ENCODE data around the gene DFFB. TPM values are rescaled to one million over a fixed set of nuclear protein-coding genes. Genes with fewer than 3 reads are reported as not detected.

The DFFB gene
- total RNA-seq, 1 donor from 2014 or later, result 6.0 TPM

- no peak for DNase-seq (ENCODE audit: low read depth)
- peaks cover 22% of the 10 kb centered on the region for H3K27me3 ChIP-seq (ENCODE audit: control insufficient read depth, insufficient read depth, low read length)
- no peak overlapping the region for H3K4me3 ChIP-seq (ENCODE audit: low read depth, low read length)
- H3K36me3 ChIP-seq (ENCODE audit: control insufficient read depth, insufficient read depth, low read length), result no peaks in the 10 kb centered on the region
- no peak for TF ChIP-seq CTCF (IDR thresholded peaks at IDR 0.05; ENCODE audit: insufficient read depth, low read length, poor library complexity, severe bottlenecking)
These were observed 49.4 kb downstream of the DFFB start for GRCh38 chr1:3906672-3907020.

GRCh38 chr1:3907031-3907534 lies 49.8 kb downstream of the DFFB start:
- Histone ChIP-seq H3K36me3 (ENCODE audit: control insufficient read depth, insufficient read depth, low read length) (no peaks in the 10 kb centered on the region), H3K4me3 (ENCODE audit: low read depth, low read length) (no peak overlapping the region), H3K27me3 (ENCODE audit: control insufficient read depth, insufficient read depth, low read length) (peaks cover 24% of the 10 kb centered on the region)
- DNase-seq (ENCODE audit: low read depth), result no peak
- no peak for TF ChIP-seq CTCF (IDR thresholded peaks at IDR 0.05; ENCODE audit: insufficient read depth, low read length, poor library complexity, severe bottlenecking)

- no peak for TF ChIP-seq CTCF (IDR thresholded peaks at IDR 0.05; ENCODE audit: insufficient read depth, low read length, poor library complexity, severe bottlenecking)
- Histone ChIP-seq H3K36me3 (ENCODE audit: control insufficient read depth, insufficient read depth, low read length) (no peaks in the 10 kb centered on the region), H3K4me3 (ENCODE audit: low read depth, low read length) (no peak overlapping the region), H3K27me3 (ENCODE audit: control insufficient read depth, insufficient read depth, low read length) (peaks cover 24% of the 10 kb centered on the region)
- no peak for DNase-seq (ENCODE audit: low read depth)
These were observed 50.4 kb downstream of the DFFB start for GRCh38 chr1:3907621-3908165.

GRCh38 chr1:3908886-3909517 lies 51.7 kb downstream of the DFFB start:
- no peak for TF ChIP-seq CTCF (IDR thresholded peaks at IDR 0.05; ENCODE audit: insufficient read depth, low read length, poor library complexity, severe bottlenecking)
- Histone ChIP-seq H3K4me3 (ENCODE audit: low read depth, low read length) (no peak overlapping the region), H3K36me3 (ENCODE audit: control insufficient read depth, insufficient read depth, low read length) (no peaks in the 10 kb centered on the region), H3K27me3 (ENCODE audit: control insufficient read depth, insufficient read depth, low read length) (peaks cover 24% of the 10 kb centered on the region)
- no peak for DNase-seq (ENCODE audit: low read depth)

- Histone ChIP-seq H3K36me3 (ENCODE audit: control insufficient read depth, insufficient read depth, low read length) (no peaks in the 10 kb centered on the region), H3K27me3 (ENCODE audit: control insufficient read depth, insufficient read depth, low read length) (peaks cover 24% of the 10 kb centered on the region), H3K4me3 (ENCODE audit: low read depth, low read length) (no peak overlapping the region)
- DNase-seq (ENCODE audit: low read depth), result no peak
- TF ChIP-seq CTCF (IDR thresholded peaks at IDR 0.05; ENCODE audit: insufficient read depth, low read length, poor library complexity, severe bottlenecking), result no peak
These were observed 52.3 kb downstream of the DFFB start for GRCh38 chr1:3909615-3910014.

Measured in kidney epithelial cell (primary cell).